GM23338 (cell line): Measurements from ENCODE around the gene PIK3C2G.

ENCODE experiments used
- CREB1 ChIP-seq: fragments of 250-450 bp; sonication (Bioruptor Pico); IDR thresholded peaks from 2 replicates; pipeline ENCODE4 v1.5.0; 2020; ENCODE audit warnings: low read depth, mild to moderate bottlenecking, moderate library complexity
- EZH2 ChIP-seq: fragments of 200-600 bp; sonication (generic); IDR thresholded peaks from one replicate; pipeline ENCODE4 v1.8.0; 2017; ENCODE audit warnings: antibody characterized with exemption, mild to moderate bottlenecking, low read depth; ENCODE audit not compliant: unreplicated experiment
- EZH2phosphoT487 ChIP-seq: fragments of 200-600 bp; sonication (generic); IDR thresholded peaks from one replicate; pipeline ENCODE4 v1.8.1; 2018; ENCODE audit warnings: antibody characterized with exemption; ENCODE audit not compliant: unreplicated experiment
- JUNB ChIP-seq: IDR thresholded peaks from one replicate; pipeline ENCODE4 v1.6.1; 2016; ENCODE audit warnings: antibody characterized with exemption; ENCODE audit not compliant: unreplicated experiment
- NANOG ChIP-seq: IDR thresholded peaks from 2 replicates; pipeline ENCODE4 v1.6.1; 2016; ENCODE audit warnings: antibody characterized with exemption, borderline replicate concordance
- POLR2AphosphoS5 ChIP-seq: IDR thresholded peaks from 2 replicates; pipeline ENCODE4 v1.6.1; 2016; ENCODE audit warnings: antibody characterized with exemption, low read depth
- STAT1 ChIP-seq: IDR thresholded peaks from one replicate; pipeline ENCODE4 v1.6.1; 2016; ENCODE audit warnings: antibody characterized with exemption; ENCODE audit not compliant: unreplicated experiment
- ZNF114 ChIP-seq: fragments of 250-450 bp; sonication (Bioruptor Pico); IDR thresholded peaks from 2 replicates; pipeline ENCODE4 v1.5.0; 2020; ENCODE audit warnings: mild to moderate bottlenecking, moderate library complexity
- ZNF331 ChIP-seq: fragments of 250-450 bp; sonication (Bioruptor Pico); IDR thresholded peaks from 2 replicates; pipeline ENCODE4 v1.5.0; 2020; ENCODE audit warnings: low read depth, mild to moderate bottlenecking, moderate library complexity
- TF ChIP-seq, protein P1 (sequence below), 2 experiments: fragments of 200-600 bp in 1 of 2; sonication (generic) in 1 of 2; conservative IDR thresholded peaks; 2 replicates each; pipeline versions ENCODE4 v1.5.1 to v1.6.1; 2016 to 2017; ENCODE audit warnings: antibody characterized with exemption in 2 of 2, low read depth in 2 of 2, mild to moderate bottlenecking in 2 of 2, moderate library complexity in 1 of 2
- TF ChIP-seq, protein P2 (sequence below): IDR thresholded peaks from one replicate; pipeline ENCODE4 v1.6.1; 2018; ENCODE audit warnings: antibody characterized with exemption; ENCODE audit not compliant: unreplicated experiment
- TF ChIP-seq, protein P3 (sequence below): fragments of 250-450 bp; sonication (Bioruptor Pico); IDR thresholded peaks from 2 replicates; pipeline ENCODE4 v1.5.0; 2020; ENCODE audit warnings: mild to moderate bottlenecking, moderate library complexity

DNA sequence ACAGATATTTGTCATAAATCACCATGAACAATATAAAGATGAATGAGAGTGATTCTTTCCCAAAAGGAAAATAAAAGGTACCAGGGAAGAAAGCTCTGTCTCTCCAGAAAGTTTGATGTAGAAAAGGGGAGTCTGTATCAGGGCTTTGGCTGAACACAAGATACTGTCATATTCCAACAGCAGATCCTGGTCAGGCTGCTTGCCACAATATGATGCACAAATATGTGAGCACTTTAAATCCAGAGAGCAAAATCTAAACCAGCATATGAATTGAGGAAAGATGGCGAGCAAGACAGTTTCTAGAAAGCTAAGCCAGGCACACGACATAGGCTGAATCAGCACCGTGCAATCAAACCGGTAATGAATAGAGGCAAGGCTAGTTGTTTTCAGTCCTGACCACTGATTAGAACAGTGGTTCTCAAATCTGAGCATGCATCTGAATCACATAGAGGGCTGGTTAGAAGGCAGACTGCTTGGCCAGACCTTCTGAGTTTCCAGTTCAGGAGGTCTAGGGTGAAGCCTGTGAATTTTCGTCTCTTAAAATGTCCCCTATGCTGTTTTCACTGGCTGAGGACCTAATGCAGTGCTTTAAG is 415.8 kb downstream of the PIK3C2G start:
- TF ChIP-seq NANOG (no peak), EZH2 (no peak), EZH2phosphoT487 (no peak), CREB1 (CRISPR knock-in tag) (no peak), POLR2AphosphoS5 (no peak), JUNB (no peak), STAT1 (no peak), ZNF331 (CRISPR knock-in tag) (no peak), ZNF114 (CRISPR knock-in tag) (no peak)
- TF ChIP-seq, protein P1, sequence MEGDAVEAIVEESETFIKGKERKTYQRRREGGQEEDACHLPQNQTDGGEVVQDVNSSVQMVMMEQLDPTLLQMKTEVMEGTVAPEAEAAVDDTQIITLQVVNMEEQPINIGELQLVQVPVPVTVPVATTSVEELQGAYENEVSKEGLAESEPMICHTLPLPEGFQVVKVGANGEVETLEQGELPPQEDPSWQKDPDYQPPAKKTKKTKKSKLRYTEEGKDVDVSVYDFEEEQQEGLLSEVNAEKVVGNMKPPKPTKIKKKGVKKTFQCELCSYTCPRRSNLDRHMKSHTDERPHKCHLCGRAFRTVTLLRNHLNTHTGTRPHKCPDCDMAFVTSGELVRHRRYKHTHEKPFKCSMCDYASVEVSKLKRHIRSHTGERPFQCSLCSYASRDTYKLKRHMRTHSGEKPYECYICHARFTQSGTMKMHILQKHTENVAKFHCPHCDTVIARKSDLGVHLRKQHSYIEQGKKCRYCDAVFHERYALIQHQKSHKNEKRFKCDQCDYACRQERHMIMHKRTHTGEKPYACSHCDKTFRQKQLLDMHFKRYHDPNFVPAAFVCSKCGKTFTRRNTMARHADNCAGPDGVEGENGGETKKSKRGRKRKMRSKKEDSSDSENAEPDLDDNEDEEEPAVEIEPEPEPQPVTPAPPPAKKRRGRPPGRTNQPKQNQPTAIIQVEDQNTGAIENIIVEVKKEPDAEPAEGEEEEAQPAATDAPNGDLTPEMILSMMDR (conservative IDR thresholded peaks at IDR 0.05; ENCODE audit: low read depth in 2 of 2) = no peak
- TF ChIP-seq, protein P2, sequence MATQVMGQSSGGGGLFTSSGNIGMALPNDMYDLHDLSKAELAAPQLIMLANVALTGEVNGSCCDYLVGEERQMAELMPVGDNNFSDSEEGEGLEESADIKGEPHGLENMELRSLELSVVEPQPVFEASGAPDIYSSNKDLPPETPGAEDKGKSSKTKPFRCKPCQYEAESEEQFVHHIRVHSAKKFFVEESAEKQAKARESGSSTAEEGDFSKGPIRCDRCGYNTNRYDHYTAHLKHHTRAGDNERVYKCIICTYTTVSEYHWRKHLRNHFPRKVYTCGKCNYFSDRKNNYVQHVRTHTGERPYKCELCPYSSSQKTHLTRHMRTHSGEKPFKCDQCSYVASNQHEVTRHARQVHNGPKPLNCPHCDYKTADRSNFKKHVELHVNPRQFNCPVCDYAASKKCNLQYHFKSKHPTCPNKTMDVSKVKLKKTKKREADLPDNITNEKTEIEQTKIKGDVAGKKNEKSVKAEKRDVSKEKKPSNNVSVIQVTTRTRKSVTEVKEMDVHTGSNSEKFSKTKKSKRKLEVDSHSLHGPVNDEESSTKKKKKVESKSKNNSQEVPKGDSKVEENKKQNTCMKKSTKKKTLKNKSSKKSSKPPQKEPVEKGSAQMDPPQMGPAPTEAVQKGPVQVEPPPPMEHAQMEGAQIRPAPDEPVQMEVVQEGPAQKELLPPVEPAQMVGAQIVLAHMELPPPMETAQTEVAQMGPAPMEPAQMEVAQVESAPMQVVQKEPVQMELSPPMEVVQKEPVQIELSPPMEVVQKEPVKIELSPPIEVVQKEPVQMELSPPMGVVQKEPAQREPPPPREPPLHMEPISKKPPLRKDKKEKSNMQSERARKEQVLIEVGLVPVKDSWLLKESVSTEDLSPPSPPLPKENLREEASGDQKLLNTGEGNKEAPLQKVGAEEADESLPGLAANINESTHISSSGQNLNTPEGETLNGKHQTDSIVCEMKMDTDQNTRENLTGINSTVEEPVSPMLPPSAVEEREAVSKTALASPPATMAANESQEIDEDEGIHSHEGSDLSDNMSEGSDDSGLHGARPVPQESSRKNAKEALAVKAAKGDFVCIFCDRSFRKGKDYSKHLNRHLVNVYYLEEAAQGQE = no peak
- TF ChIP-seq, protein P3, sequence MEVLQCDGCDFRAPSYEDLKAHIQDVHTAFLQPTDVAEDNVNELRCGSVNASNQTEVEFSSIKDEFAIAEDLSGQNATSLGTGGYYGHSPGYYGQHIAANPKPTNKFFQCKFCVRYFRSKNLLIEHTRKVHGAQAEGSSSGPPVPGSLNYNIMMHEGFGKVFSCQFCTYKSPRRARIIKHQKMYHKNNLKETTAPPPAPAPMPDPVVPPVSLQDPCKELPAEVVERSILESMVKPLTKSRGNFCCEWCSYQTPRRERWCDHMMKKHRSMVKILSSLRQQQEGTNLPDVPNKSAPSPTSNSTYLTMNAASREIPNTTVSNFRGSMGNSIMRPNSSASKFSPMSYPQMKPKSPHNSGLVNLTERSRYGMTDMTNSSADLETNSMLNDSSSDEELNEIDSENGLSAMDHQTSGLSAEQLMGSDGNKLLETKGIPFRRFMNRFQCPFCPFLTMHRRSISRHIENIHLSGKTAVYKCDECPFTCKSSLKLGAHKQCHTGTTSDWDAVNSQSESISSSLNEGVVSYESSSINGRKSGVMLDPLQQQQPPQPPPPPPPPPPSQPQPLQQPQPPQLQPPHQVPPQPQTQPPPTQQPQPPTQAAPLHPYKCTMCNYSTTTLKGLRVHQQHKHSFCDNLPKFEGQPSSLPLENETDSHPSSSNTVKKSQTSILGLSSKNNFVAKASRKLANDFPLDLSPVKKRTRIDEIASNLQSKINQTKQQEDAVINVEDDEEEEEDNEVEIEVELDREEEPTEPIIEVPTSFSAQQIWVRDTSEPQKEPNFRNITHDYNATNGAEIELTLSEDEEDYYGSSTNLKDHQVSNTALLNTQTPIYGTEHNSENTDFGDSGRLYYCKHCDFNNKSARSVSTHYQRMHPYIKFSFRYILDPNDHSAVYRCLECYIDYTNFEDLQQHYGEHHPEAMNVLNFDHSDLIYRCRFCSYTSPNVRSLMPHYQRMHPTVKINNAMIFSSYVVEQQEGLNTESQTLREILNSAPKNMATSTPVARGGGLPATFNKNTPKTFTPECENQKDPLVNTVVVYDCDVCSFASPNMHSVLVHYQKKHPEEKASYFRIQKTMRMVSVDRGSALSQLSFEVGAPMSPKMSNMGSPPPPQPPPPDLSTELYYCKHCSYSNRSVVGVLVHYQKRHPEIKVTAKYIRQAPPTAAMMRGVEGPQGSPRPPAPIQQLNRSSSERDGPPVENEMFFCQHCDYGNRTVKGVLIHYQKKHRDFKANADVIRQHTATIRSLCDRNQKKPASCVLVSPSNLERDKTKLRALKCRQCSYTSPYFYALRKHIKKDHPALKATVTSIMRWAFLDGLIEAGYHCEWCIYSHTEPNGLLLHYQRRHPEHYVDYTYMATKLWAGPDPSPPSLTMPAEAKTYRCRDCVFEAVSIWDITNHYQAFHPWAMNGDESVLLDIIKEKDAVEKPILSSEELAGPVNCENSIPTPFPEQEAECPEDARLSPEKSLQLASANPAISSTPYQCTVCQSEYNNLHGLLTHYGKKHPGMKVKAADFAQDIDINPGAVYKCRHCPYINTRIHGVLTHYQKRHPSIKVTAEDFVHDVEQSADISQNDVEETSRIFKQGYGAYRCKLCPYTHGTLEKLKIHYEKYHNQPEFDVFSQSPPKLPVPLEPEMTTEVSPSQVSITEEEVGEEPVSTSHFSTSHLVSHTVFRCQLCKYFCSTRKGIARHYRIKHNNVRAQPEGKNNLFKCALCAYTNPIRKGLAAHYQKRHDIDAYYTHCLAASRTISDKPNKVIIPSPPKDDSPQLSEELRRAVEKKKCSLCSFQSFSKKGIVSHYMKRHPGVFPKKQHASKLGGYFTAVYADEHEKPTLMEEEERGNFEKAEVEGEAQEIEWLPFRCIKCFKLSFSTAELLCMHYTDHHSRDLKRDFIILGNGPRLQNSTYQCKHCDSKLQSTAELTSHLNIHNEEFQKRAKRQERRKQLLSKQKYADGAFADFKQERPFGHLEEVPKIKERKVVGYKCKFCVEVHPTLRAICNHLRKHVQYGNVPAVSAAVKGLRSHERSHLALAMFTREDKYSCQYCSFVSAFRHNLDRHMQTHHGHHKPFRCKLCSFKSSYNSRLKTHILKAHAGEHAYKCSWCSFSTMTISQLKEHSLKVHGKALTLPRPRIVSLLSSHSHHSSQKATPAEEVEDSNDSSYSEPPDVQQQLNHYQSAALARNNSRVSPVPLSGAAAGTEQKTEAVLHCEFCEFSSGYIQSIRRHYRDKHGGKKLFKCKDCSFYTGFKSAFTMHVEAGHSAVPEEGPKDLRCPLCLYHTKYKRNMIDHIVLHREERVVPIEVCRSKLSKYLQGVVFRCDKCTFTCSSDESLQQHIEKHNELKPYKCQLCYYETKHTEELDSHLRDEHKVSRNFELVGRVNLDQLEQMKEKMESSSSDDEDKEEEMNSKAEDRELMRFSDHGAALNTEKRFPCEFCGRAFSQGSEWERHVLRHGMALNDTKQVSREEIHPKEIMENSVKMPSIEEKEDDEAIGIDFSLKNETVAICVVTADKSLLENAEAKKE (CRISPR knock-in tag) = no peak
